Measurements from ENCODE around the gene FNDC3A.

FNDC3A gene

DNA sequence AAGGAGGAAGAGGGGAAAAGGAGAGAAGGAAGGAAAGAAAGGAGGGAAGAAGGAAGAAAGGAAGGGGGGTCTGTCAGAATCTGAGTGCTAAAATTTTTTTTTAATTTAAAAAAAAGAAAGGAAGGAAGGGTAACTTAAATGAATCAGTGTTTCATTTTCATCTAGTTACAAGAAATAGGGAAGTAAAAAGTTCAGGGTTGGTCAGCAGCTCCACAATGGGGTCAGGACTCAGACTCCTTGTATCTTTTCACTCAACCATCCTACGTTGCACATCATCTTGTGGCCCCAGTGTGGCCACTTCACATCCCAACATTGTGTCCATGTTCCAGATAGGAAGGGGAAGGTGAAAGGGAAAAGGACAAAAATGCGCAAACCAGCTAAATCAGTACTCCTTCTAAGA, 14.3 kb upstream of the FNDC3A start:
- peak; percentile 73 for ATAC-seq
- Mint-ChIP-seq H3K27ac (no peak overlapping the region), H3K4me1 (peaks cover 15% of the 10 kb centered on the region), H3K27me3 (no peaks in the 10 kb centered on the region), H3K4me3 (no peak overlapping the region), H3K9me3 (no peaks in the 10 kb centered on the region), H3K36me3 (no peaks in the 10 kb centered on the region)

- H3K4me1 Mint-ChIP-seq, result peaks cover 15% of the 10 kb centered on the region
- no peaks in the 10 kb centered on the region for H3K36me3 Mint-ChIP-seq
- no peaks in the 10 kb centered on the region for H3K9me3 Mint-ChIP-seq
- no peak overlapping the region for H3K27ac Mint-ChIP-seq
- H3K27me3 Mint-ChIP-seq, result no peaks in the 10 kb centered on the region
- no peak for ATAC-seq
- no peak overlapping the region for H3K4me3 Mint-ChIP-seq
Observed at GRCh38 chr13:48962281-48962680, 13.4 kb upstream of the FNDC3A start.

- no peaks in the 10 kb centered on the region for H3K36me3 Mint-ChIP-seq
- no peak for ATAC-seq
- H3K4me3 Mint-ChIP-seq, result no peak overlapping the region
- no peak overlapping the region for H3K27ac Mint-ChIP-seq
- no peaks in the 10 kb centered on the region for H3K27me3 Mint-ChIP-seq
- peaks cover 15% of the 10 kb centered on the region for H3K4me1 Mint-ChIP-seq
- H3K9me3 Mint-ChIP-seq, result no peaks in the 10 kb centered on the region
Observed at GRCh38 chr13:48965736-48966135, 10.0 kb upstream of the FNDC3A start.

GRCh38 chr13:48969685-48970084, 6.0 kb upstream of the FNDC3A start:
- ATAC-seq, result no peak
- Mint-ChIP-seq H3K27ac (no peak overlapping the region), H3K9me3 (peaks cover 20% of the 10 kb centered on the region), H3K4me3 (no peak overlapping the region), H3K36me3 (peaks cover 13% of the 10 kb centered on the region), H3K27me3 (no peaks in the 10 kb centered on the region), H3K4me1 (peaks cover 4% of the 10 kb centered on the region)

DNA sequence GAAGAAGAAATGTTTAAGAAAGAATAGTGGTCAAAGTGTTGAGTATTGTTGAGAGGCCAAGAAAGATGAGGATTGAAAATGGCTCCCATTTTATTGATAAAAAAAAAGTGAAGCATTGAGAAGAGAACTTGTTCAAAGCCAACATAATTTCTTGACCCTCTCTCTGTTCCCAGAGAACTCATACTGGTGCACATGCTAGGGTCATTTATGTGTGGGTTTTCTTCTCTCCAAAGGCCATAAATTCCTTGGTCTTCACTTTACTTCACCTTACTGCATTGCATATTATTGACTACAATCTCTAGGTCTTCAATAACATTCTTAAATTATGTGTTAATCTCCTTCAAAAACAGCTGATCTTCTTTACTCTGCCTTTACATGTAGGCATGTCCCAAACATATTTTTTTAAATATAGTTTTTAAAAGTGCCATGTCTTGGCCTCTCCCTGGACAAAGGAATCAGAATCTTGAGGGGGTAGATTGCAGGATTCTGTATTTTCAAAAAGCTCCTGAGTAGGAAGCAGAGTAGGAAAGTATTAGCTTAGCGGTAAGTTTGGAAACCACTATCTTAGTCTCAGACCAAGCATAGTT, 1.8 kb upstream of the FNDC3A start:
- H3K9me3 Mint-ChIP-seq, result peaks cover 21% of the 10 kb centered on the region
- no peak overlapping the region for H3K4me3 Mint-ChIP-seq
- peaks cover 26% of the 10 kb centered on the region for H3K4me1 Mint-ChIP-seq
- peaks cover 13% of the 10 kb centered on the region for H3K36me3 Mint-ChIP-seq
- H3K27me3 Mint-ChIP-seq, result no peaks in the 10 kb centered on the region
- no peak for ATAC-seq
- peak overlapping the region; percentile 93 for H3K27ac Mint-ChIP-seq

DNA sequence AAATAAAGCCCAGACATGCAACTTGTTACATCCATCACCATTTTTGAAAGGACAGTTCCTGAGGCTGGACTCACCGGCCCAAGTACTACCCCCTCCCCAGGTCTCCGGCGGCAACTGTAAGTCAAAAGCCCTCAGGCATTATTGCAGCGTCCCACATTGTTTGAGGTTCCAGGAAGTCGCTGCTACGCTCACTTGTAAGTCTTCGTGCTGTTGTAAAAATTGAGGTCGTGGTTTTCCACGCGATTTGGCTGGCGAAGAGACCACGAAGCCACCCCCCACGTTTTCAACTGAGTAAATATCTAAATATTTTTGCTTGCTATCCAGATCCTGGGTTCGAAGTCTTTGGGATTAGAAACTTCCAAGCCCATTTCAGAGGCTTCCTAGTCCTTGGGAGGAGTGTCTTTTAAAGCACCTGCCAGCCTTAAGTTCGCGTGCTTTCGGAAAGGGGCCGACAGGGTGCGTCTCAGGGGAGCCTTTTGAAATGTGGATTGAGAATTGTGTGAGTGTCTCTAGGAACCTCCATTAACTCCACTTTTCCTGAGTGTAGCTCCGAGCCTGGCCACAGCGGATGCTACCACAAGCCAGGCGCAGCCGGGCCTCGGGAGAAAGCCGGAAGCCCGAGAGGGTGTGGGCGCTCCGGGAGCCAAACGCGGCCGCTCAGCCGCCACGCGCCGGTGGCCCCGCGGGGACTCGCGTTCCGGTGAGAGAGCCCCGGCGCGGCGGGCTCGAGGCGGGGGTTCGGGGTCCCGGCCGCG, 434 bp upstream of the FNDC3A start:
- Mint-ChIP-seq H3K4me1 (peaks cover 37% of the 10 kb centered on the region), H3K9me3 (peaks cover 21% of the 10 kb centered on the region), H3K27ac (peak overlapping the region; percentile 93), H3K27me3 (no peaks in the 10 kb centered on the region), H3K36me3 (peaks cover 13% of the 10 kb centered on the region), H3K4me3 (peak overlapping the region; percentile 96)
- ATAC-seq, result peak; percentile 35

DNA sequence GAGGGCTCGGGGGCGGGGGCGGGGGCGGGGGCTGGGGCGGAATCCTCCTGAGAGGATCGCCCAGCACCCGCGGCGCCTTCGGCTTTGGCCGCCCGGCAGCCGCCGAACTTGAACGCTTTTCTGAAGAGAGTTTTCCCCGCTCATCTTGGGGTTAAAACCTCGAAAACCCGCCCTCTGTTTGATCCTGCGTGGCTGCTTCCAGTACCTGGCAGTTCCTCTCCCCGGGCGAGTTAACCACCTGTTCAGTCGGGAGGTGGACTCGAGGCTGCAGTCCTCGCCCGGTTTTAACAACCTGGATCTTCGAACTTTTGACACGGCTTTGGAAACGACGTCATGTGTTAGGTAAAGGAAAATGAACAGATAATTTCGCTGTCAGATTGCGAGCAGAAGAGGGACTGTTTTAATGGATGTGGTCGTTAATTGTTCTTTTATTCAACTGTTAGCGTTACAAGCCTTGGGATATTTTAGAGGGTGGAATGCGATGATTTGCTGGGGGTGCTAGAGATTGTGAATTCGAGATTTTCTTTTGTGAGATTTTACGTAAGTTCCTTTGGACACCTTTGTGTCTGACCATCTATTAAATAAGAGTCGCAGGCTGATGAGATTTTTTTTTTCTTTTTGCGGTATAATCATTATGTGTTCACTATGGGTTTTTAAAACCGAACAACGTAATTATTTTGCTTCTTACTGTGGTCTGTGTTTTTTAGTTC, 1.0 kb downstream of the FNDC3A start:
- Mint-ChIP-seq H3K4me3 (peak overlapping the region; percentile 96), H3K9me3 (peaks cover 20% of the 10 kb centered on the region), H3K27ac (peak overlapping the region; percentile 93), H3K4me1 (peaks cover 41% of the 10 kb centered on the region), H3K36me3 (peaks cover 13% of the 10 kb centered on the region), H3K27me3 (no peaks in the 10 kb centered on the region)
- no peak for ATAC-seq

DNA sequence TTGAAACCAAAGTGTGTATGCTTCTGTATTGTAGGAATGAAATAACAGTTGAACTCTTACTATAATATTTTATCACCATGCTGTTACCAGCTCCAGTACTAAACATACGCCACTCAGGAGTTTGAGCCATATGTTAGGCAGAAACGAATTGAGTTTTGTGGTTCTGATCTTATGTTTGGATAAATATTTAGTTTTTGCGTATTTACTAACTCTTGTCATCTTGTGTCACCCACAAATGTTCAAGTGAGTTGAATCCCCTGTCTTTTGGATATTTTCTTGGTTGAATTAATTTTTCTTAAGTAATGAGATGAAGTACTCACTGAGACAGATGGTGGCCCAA, 1.5 kb downstream of the FNDC3A start:
- no peak for ATAC-seq
- Mint-ChIP-seq H3K9me3 (peaks cover 17% of the 10 kb centered on the region), H3K27me3 (no peaks in the 10 kb centered on the region), H3K4me1 (peaks cover 41% of the 10 kb centered on the region), H3K4me3 (peak overlapping the region; percentile 96), H3K27ac (peak overlapping the region; percentile 93), H3K36me3 (peaks cover 13% of the 10 kb centered on the region)

DNA sequence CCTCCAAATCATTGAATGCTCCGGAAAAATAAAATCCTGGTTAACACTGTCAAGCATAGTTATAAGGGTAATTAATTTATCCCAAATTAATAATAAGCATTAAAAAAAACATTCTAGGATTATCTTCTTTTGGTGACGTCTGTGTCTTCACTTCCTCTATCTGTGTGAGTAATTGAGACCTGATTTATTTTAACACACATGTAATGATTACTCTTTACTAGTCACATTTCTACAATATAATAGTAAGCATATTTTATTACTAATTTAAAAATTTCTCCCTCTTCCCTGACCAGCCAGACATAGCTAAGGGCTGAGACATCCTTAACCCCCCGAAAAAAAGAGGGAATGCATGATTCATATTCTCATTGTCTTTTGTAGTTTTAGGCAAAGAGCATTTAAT, 2.3 kb downstream of the FNDC3A start:
- ATAC-seq, result no peak
- Mint-ChIP-seq H3K9me3 (peaks cover 12% of the 10 kb centered on the region), H3K27ac (peak overlapping the region; percentile 93), H3K36me3 (peaks cover 7% of the 10 kb centered on the region), H3K4me1 (peaks cover 41% of the 10 kb centered on the region), H3K4me3 (peak overlapping the region; percentile 65), H3K27me3 (no peaks in the 10 kb centered on the region)

- H3K27me3 Mint-ChIP-seq, result no peaks in the 10 kb centered on the region
- H3K9me3 Mint-ChIP-seq, result peaks cover 4% of the 10 kb centered on the region
- ATAC-seq, result no peak
- H3K4me3 Mint-ChIP-seq, result peak overlapping the region; percentile 40
- no peaks in the 10 kb centered on the region for H3K36me3 Mint-ChIP-seq
- peak overlapping the region; percentile 93 for H3K27ac Mint-ChIP-seq
- H3K4me1 Mint-ChIP-seq, result peaks cover 41% of the 10 kb centered on the region
Observed at GRCh38 chr13:48978942-48979601, 3.4 kb downstream of the FNDC3A start.

GRCh38 chr13:48979892-48980291, 4.2 kb downstream of the FNDC3A start:
- peak overlapping the region; percentile 93 for H3K27ac Mint-ChIP-seq
- peak; percentile 52 for ATAC-seq
- H3K4me3 Mint-ChIP-seq, result peak overlapping the region; percentile 62
- H3K4me1 Mint-ChIP-seq, result peaks cover 36% of the 10 kb centered on the region
- H3K27me3 Mint-ChIP-seq, result no peaks in the 10 kb centered on the region
- H3K36me3 Mint-ChIP-seq, result no peaks in the 10 kb centered on the region
- H3K9me3 Mint-ChIP-seq, result no peaks in the 10 kb centered on the region

DNA sequence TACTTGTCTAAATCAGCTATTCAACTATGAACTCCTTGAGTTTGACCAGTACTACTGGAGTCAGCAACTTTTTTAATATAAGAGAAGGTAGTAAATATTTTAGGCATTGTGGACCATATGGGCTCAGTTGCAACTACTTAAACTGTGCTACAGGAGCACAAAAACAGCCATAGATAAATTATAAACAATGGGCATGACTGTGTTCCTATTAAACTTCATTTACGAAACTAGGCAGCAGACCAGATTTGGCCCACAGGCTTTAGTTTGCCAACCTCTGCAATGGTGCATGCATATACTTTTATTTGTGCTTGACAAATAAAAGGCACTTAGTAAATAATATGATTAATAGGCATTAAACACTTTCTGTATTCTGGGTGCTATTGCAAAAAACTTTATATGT, 7.6 kb downstream of the FNDC3A start:
- Mint-ChIP-seq H3K27ac (no peak overlapping the region), H3K9me3 (peaks cover 2% of the 10 kb centered on the region), H3K4me1 (peaks cover 38% of the 10 kb centered on the region), H3K4me3 (no peak overlapping the region), H3K27me3 (no peaks in the 10 kb centered on the region), H3K36me3 (peaks cover 12% of the 10 kb centered on the region)
- ATAC-seq, result no peak

DNA sequence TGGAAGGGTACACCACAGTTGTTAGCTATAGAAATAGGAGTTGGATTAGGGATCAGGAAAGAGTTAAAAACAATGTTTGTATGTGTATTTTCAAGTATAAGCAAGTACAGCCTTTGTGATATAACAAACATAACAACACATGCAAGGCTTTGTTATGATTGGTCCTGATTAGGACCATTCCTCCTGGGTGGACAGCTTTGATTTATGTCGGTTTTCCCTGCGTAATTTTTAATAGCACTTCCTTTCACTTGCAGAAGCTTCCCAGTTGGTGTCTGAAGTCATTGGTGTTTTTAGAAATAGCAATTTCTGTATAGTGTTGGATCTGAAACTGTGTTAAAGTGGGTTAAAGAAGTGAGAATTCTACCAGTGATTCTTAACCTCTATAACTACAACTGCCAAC, 10.0 kb downstream of the FNDC3A start:
- peaks cover 25% of the 10 kb centered on the region for H3K36me3 Mint-ChIP-seq
- H3K27ac Mint-ChIP-seq, result no peak overlapping the region
- ATAC-seq, result no peak
- peaks cover 4% of the 10 kb centered on the region for H3K9me3 Mint-ChIP-seq
- peaks cover 18% of the 10 kb centered on the region for H3K4me1 Mint-ChIP-seq
- H3K27me3 Mint-ChIP-seq, result no peaks in the 10 kb centered on the region
- no peak overlapping the region for H3K4me3 Mint-ChIP-seq

DNA sequence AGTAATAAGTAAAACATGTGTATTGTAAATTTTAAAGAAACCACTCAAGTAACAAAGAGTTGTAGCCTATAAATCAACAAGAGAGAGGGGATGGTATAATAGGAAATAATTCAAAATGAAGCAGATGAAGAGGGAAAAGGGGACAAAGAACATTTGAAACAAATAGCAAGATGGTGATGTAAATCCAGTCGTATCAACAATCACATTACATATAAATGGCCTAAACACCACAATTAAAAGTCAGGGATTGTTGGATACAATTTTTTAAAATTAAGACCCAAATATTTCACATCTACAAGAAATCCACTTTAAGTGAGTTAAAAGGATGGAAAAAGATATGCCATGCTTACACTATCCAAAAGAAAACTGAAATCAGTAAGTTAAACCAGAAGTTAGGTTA, 15.2 kb downstream of the FNDC3A start:
- Mint-ChIP-seq H3K36me3 (peaks cover 36% of the 10 kb centered on the region), H3K9me3 (peaks cover 6% of the 10 kb centered on the region), H3K4me1 (peaks cover 23% of the 10 kb centered on the region), H3K27ac (no peak overlapping the region), H3K27me3 (no peaks in the 10 kb centered on the region), H3K4me3 (no peak overlapping the region)
- ATAC-seq, result no peak

DNA sequence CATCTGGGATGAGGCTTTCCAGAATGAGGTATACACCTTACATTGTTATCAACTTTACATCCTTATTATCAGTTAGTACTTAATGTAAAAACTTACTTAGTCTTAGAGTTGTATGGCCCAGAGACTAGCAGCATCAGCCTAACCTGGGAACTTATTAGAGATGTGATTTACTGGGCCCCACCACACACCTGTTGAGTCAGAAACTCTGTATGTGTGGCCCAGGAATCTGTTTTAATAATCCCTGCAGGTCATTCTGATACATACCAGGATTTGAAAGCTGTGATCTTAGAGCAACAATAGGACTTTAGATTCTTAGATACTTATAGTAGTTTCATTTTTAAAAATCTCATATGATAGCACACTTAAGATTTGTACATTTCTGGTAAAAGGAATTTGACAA, 17.4 kb downstream of the FNDC3A start:
- Mint-ChIP-seq H3K36me3 (peaks cover 47% of the 10 kb centered on the region), H3K4me3 (no peak overlapping the region)
- ATAC-seq, result no peak

More for the DNA sequence above, 17.4 kb downstream of the FNDC3A start:
- Mint-ChIP-seq H3K9me3 (peaks cover 4% of the 10 kb centered on the region), H3K27ac (no peak overlapping the region), H3K27me3 (no peaks in the 10 kb centered on the region), H3K4me1 (peaks cover 25% of the 10 kb centered on the region)

Data from stimulated activated memory B cell treated with anti-CD40 and anti-IgM and Interleukin-4, amounts not matched to agents 10 μg/mL and 1 μg/mL and 100 μg/mL, for 72 hours (primary cell).